ENCODE measurements around the gene RIPK3.

Gene RIPK3

DNA sequence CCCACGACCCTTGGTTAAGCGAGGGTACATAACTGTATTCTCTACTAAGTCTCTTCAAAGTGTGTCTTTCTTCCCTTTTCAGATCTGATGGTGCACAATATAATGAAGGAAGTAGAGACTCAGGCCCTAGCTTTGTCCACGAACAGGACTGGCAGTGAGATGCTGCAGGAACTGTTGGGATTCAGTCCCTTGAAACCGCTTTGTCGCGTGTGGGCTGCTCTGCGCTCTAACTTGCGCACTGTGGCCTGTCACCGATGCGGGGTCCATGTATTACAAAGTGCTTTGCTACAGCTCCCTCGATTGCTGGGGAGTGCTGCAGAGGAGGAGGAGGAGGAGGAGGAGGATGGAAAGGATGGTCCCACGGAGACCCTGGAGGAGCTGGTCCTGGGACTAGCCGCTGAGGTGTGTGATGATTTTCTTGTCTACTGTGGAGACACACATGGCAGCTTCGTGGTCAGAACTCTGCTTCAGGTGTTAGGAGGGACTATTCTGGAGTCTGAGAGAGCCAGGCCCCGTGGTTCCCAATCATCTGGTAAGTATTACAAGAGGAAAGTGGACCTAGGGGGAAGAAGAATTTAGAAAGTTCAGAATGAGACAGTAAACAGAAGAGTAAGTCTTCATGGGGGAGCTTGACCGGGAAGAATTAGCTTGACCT, 39.3 kb downstream of the RIPK3 start:
- no peak for DNase-seq

DNA sequence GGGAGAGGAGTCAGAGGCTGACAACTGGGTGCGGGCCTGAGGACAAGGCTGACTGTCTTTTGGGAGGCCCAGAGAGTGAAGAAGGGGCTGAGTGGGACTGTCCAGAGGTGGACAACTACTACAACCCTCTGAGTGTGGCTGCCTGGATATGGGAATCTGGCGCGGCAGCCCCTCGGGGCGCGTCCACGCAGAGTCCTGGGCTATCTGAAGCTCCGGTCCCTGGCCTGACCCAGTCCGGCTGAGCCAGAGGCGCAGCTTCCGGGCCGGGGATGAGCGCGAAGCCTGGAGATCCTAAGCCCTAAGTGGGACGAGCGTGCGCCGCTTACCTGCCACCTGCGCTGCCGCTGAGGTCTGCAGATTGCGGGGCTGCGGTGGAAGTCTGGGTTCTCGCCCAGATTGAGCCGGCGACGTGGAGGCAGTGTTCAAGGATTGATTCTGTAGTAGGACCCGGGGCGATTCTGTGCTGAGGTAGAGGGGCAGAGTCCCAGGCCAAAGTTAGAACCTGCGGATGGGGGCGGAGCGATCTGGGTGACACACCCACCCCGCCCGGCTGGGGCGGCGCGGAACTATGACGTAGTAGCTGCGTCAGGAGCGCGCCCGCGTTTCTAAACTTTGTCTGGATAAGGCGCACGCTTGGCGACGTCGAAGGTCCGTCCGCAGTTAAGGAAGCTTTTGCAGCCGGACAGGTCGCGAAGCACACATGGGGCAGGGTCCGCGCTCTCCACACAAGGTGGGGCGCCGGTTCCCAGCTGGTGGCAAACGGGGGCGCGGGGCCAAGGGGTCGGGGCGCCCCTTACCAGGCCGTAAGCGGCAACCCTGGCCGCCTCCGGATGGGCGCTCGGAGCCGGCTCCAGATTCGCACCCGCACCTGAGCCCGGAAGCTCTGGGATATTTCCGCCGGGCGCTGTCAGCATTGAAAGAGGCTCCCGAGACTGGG, 40.3 kb downstream of the RIPK3 start, which contains the start of the genes DHRS1 and NOP9:
Gene DHRS1, minus strand, starts transcription at position 526 of the 937 bp plus-strand sequence. CDS start 674 bp downstream, outside the sequence.
Gene NOP9, plus strand, starts transcription at position 596 of the 937 bp plus-strand sequence. Its CDS starts 105 bp downstream, at position 701.
- peak; percentile 85 for DNase-seq

- peak; percentile 44 for DNase-seq
Observed at GRCh38 chr14:24298892-24299254, 40.9 kb downstream of the RIPK3 start.

DNA sequence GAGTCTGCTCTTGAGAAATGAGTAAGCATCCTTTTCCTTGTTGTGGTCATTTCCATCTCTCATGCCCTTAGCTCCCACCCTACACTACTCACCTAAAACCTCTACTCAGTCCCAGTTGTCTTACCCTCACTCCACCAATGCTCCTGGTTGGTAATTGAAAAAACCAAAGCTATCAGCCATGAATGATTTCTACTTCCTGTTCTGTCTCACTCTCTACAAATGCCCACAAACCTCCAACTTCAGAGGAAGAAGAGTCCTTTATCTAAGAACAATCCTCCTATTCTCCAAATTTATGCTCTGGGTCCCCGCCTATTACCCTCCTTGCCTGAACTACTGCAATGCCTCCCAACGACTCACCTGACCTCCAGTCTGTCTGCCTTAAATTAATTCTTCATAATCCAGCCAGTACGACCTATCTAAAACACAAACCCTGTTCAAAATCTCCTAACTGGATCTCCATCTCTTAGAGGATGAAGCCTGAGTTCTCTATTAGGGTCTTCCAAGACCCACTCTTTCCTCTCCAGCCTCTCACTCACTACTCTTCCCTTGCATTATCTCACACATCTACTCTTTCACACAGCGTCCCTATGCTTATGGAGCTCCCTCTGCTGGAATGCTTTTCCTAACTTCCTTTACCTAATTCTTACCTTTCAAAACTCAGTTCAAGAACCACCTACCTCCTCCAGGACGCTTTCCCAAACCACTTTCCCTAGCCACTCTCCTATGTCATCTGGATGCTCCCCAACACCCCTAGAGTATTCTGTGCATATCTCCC, 42.4 kb downstream of the RIPK3 start:
- peak; percentile 59 for DNase-seq

GRCh38 chr14:24296341-24297157, 43.2 kb downstream of the RIPK3 start:
- DNase-seq: peak; percentile 69

GRCh38 chr14:24293525-24293924, 46.3 kb downstream of the RIPK3 start:
- DNase-seq: no peak

DNA sequence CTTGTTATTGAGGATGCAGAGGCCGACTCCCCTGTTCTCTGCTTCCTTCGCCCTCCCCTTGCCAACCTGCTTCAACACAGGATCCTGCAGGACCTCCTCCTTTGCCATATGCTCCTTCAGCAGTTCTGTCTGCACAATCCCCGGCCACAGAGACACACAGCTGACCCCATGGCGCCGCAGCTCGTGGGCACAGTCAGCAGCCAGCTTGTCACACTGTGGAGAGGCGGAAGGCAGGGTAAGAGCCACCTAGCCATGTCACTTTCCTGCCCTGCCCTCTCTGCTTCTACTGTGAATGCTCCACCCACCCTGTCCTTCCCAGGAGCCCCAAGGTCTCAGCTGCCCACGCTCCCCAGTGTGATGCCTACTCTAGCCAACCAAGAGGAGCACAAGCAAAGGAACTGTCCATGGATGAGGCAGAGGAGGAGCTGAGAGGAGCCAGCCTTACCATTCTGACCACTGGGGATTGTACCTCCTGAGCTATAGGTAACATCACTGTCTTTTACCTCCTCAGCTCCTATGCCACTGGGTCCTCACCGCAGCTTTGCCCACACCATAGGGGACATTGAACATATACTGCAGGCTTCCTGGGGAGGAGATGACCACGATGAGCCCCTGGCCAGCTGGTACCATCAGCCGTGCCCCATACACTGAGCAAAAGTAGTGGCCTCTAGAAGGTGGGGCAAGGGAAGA, 47.5 kb downstream of the RIPK3 start:
- no peak for DNase-seq

DNA sequence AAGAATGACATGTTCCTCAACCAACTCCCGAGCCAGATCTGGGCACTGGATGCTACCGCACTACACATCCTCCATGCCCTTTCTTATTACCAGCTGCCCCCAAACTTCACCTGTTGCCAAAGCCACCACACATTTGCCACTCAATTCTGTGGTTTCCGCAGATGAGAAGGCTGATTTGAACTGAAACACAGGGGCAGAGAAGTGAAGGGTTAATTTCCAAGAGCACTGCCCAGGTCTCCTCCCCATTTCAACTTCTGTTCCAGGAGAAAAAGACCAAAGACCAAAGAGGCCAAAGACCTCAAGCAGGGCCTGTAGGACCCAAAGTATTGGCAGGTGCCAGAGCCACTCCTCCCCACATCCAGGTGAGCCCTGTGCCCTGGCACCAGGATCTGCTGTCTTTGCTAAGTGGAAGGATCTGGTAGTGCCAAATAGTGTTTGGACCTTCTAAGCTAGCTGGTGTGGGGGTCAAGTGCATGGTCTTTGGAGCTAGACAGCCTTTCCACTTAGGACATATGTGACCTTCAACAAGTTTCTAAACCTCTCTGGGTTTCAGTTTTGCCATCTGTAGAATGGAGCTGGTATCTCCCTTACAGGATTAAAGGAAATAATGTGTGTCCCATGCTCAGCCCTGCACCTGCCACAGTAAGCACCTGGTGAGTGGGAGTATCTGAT, 48.2 kb downstream of the RIPK3 start:
- DNase-seq: no peak

DNA sequence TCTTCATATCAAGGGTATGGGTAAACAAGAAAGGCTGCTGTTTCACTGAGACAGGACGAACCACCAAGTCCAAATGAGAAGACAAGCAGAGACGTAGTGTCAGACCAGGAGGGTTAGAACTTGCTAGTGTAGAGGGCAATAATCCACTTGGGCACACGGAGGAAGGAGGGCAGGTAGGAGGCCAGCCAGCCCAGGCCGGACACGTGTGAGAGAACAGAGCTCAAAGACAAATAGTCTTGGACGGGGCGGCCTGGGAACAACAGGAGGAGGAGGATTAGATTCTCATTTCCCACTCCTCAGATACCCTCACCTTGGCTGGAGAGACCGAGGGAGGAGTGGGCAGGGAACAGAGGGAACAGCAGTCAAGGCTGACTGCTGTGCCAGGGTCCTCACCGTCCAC, 49.0 kb downstream of the RIPK3 start:
- no peak for DNase-seq

- DNase-seq: no peak
Observed at GRCh38 chr14:24289649-24290280, 50.0 kb downstream of the RIPK3 start.

- DNase-seq: no peak
Observed at GRCh38 chr14:24286996-24287395, 52.8 kb downstream of the RIPK3 start.

All from NCI-H82 (cell line).